AG04449 (cell line): ENCODE results near the gene ADD3.

Source experiments
- CTCF ChIA-PET: fragments of 350-600 bp; formaldehyde crosslinking; extraction: SDS; loops from one replicate; lab custom pipeline; 2021; ENCODE audit warnings: antibody characterized with exemption; lab: Yijun Ruan, JAX
- POLR2A ChIA-PET: fragments of 400-600, 350-600 bp; formaldehyde crosslinking; extraction: SDS; loops from one replicate; lab custom pipeline; 2020; ENCODE audit warnings: antibody characterized with exemption, inconsistent platforms; lab: Yijun Ruan, JAX
- DNase-seq: peaks from one replicate; pipeline ENCODE4 v3.0.0-alpha.2; 2010; ENCODE audit warnings: low read depth, low spot score
- H3K4me3 ChIP-seq: 2 replicates; pipeline ENCODE4 v1.5.1; 2011; ENCODE audit warnings: low read depth, mild to moderate bottlenecking, control low read depth, low read length
- TF ChIP-seq, protein P1 (sequence below): IDR thresholded peaks from one replicate; pipeline ENCODE4 v1.5.1; 2011; ENCODE audit warnings: mild to moderate bottlenecking, moderate library complexity, low read length, control low read depth, inconsistent platforms; ENCODE audit not compliant: insufficient read depth; ENCODE audit errors: missing control alignments

The ADD3 gene

DNA sequence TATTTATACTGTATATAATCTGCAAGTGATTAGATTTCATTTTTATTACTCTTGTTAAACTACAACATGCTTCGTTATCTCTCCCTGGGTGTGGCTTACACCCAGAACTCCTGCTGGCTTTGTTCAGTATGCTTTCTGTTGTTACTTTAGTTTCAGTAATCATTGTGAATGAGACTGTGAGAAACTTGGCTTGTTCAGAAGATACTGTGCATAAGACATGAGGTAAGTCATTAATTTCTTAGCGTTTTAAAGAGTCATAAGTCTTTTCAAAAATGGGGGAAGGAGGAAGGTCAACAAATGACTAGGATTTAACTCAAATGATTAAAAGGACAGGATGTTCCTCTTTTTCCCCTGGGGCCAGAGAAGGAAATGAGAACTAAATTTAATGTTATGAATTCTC is 11.6 kb upstream of the ADD3 start:
- DNase-seq: no peak
- TF ChIP-seq, protein P1, sequence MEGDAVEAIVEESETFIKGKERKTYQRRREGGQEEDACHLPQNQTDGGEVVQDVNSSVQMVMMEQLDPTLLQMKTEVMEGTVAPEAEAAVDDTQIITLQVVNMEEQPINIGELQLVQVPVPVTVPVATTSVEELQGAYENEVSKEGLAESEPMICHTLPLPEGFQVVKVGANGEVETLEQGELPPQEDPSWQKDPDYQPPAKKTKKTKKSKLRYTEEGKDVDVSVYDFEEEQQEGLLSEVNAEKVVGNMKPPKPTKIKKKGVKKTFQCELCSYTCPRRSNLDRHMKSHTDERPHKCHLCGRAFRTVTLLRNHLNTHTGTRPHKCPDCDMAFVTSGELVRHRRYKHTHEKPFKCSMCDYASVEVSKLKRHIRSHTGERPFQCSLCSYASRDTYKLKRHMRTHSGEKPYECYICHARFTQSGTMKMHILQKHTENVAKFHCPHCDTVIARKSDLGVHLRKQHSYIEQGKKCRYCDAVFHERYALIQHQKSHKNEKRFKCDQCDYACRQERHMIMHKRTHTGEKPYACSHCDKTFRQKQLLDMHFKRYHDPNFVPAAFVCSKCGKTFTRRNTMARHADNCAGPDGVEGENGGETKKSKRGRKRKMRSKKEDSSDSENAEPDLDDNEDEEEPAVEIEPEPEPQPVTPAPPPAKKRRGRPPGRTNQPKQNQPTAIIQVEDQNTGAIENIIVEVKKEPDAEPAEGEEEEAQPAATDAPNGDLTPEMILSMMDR: no peak
- POLR2A ChIA-PET: no interaction called here
- CTCF ChIA-PET: interaction anchor here (1.1 kb wide), 1 partner anchor 9 kb away, joined by 5 read pairs; no protein-coding TSS in a partner anchor
- no peak overlapping the region for H3K4me3 ChIP-seq

DNA sequence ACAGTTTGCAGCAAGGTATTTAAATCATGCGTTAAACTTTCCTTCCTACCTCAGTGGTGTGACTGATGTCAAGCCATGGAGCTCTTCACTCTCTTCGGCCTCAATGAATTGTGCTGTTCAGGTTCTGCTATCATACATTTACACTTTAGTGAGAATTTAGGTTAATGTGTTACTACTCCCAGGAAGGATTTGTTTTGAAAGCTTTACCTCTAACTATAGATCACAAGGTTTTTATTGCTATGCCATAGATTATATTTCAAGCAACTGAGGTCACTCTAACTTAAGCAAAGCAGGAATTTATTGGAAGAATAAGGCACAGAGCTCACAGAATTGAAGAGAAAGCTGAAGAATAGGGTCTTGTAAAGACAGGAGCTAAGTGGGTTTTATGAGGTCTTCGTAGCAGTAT is 11.0 kb upstream of the ADD3 start:
- TF ChIP-seq, protein P1: no peak
- ChIA-PET CTCF (interaction anchor here (0.8 to 1.1 kb wide), 3 partner anchors 9 to 19 kb away, joined by 4 to 5 read pairs (median 5); no protein-coding TSS in a partner anchor), POLR2A (no interaction called here)
- no peak overlapping the region for H3K4me3 ChIP-seq
- no peak for DNase-seq

DNA sequence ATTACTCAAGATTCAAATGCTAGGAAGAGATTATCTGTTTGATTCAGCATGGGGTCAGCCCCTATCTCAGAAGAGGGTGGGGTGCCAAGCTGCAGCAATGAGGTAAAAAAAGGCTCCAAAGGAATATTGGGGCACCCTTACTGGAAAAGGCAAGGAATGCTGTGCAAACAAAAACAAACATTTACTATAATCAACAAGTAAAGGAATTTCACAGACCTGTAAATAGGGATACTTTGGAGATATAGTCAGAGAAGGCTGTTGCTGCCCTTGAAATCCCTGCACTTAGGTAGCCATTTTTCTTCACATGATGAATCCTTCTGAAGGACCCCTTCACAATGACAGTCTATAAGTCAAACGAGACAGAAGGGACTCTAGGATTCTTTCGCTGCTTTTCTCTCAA is 10.6 kb upstream of the ADD3 start:
- TF ChIP-seq, protein P1: no peak
- ChIA-PET POLR2A (no interaction called here), CTCF (interaction anchor here (0.8 to 1.1 kb wide), 3 partner anchors 8 to 19 kb away, joined by 4 to 5 read pairs (median 5); no protein-coding TSS in a partner anchor)
- H3K4me3 ChIP-seq: no peak overlapping the region
- no peak for DNase-seq

DNA sequence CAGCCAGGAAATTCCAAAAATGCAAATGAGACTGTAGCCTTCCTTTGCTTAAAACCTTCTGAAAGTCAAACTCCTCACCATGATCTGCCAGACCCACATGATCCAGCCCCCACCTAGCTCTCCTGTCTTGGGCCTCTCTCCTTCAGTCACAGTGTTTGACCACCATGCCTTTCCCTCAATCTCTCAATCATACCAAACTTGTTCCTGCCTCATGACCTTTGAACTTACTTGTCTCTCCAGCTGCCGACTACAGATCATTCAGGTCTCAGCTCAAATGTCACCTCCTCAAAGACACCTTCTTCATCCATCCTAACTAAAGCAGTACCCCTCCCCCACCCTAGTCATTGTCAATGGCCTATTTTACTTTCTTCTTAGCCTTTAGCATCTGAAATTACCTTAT is 9.3 kb upstream of the ADD3 start:
- TF ChIP-seq, protein P1: no peak
- ChIA-PET POLR2A (no interaction called here), CTCF (interaction anchor here (0.7 to 1.1 kb wide), 4 partner anchors 10 to 114 kb away, joined by 3 to 5 read pairs (median 4); no protein-coding TSS in a partner anchor)
- no peak for DNase-seq
- H3K4me3 ChIP-seq: no peak overlapping the region

DNA sequence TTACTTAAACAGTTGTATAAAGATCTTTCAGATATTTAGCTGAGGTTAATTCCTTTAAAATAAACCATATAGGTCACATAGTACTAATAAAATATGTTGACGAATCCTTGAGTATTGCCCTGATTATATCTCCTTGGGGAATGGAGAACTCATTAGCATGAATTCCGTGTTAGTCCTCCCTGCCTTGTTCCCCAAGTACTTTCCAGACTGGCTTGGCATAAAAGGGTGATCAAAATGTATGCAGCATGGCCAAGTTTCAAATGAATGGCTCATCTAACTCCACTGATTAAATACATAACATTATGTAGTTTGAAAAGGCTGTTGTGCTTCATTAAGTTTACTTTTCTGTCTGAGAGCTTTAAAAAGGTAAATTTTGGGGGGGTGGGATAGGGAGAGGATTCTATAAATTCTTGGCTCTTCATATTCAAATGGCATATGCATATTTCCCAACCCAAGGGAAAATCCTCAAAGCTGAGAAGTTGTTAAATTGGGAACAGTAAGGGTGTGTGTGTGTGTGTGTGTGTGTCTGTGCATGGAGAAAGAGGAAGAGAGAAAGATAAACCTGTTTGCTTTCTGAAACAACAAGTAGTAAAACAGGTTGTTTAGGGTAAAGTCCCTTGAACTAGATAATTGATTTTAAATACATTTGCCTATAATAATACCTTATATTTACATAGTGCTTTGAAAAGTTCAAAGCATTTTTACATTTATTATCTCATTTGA is 4.8 kb upstream of the ADD3 start:
- H3K4me3 ChIP-seq: no peak overlapping the region
- TF ChIP-seq, protein P1: no peak
- POLR2A ChIA-PET: no interaction called here
- DNase-seq: no peak
- CTCF ChIA-PET: interaction anchor here (0.7 to 1.8 kb wide), 4 partner anchors 13 to 135 kb away, joined by 3 to 6 read pairs (median 3); no protein-coding TSS in a partner anchor

DNA sequence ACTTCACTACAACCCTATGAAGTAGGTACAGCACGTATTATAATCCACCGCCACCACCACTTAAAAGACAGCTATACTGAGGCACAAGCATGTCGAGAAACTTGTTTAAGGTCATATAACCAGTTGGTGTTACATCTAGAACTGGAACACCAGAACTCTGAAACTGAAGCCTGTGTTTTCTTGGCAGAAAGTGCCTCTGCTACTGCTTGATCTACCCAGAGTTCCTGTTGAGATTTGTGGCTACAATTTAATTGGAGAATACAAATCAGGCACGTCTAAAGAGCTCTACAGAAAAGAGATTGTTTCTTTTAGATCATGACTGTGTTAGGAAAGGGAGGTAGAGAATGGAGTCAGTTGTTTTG is 4.3 kb upstream of the ADD3 start:
- DNase-seq: no peak
- H3K4me3 ChIP-seq: no peak overlapping the region
- POLR2A ChIA-PET: no interaction called here
- CTCF ChIA-PET: interaction anchor here (1.0 to 1.8 kb wide), 3 partner anchors 12 to 135 kb away, joined by 3 to 6 read pairs (median 3); no protein-coding TSS in a partner anchor
- TF ChIP-seq, protein P1: no peak
